HG03354 (cell line): Measurements from ENCODE around the gene SSH3.
A peak's percentile ranks its signal among the peaks of the same experiment; 100 is the strongest.

ENCODE experiments used
- ATAC-seq: cut with Tn5 transposase; IDR thresholded peaks from one replicate; pipeline ENCODE4 v1.9.1; 2021; ENCODE audit warnings: mild to moderate bottlenecking; ENCODE audit not compliant: unreplicated experiment, poor library complexity, severe bottlenecking

The SSH3 gene

GRCh38 chr11:67278939-67279588 lies 24.3 kb upstream of the SSH3 start:
- no peak for ATAC-seq

GRCh38 chr11:67279589-67280340 lies 23.6 kb upstream of the SSH3 start:
- no peak for ATAC-seq

- no peak for ATAC-seq
Measured at GRCh38 chr11:67280341-67280787, 23.0 kb upstream of the SSH3 start.

- no peak for ATAC-seq
Measured at GRCh38 chr11:67280788-67281551, 22.4 kb upstream of the SSH3 start.

GRCh38 chr11:67281552-67282150 lies 21.7 kb upstream of the SSH3 start:
- no peak for ATAC-seq

GRCh38 chr11:67282155-67282875 lies 21.0 kb upstream of the SSH3 start:
- ATAC-seq, result no peak

GRCh38 chr11:67282876-67283371 lies 20.4 kb upstream of the SSH3 start:
- ATAC-seq, result no peak

- ATAC-seq, result no peak
Measured at GRCh38 chr11:67283481-67283963, 19.8 kb upstream of the SSH3 start.

- no peak for ATAC-seq
Measured at GRCh38 chr11:67284811-67285540, 18.4 kb upstream of the SSH3 start.

GRCh38 chr11:67285541-67286498 lies 17.5 kb upstream of the SSH3 start:
- no peak for ATAC-seq

GRCh38 chr11:67286621-67287333 lies 16.6 kb upstream of the SSH3 start:
- no peak for ATAC-seq

GRCh38 chr11:67287355-67288197 lies 15.8 kb upstream of the SSH3 start:
- no peak for ATAC-seq

- no peak for ATAC-seq
Measured at GRCh38 chr11:67288198-67288451, 15.2 kb upstream of the SSH3 start.

GRCh38 chr11:67288452-67289225 lies 14.7 kb upstream of the SSH3 start:
- ATAC-seq, result peak; percentile 71

- ATAC-seq, result peak; percentile 51
Measured at GRCh38 chr11:67289226-67289650, 14.1 kb upstream of the SSH3 start, which contains the start of gene ANKRD13D. TSS of gene ANKRD13D (plus strand) at chr11:67289303. CDS start at chr11:67289461, 158 bp downstream.
